Panc1 (cell line): Measurements from ENCODE around the gene JAG1. TPM values are rescaled to one million over a fixed set of nuclear protein-coding genes. Genes with fewer than 3 reads are reported as not detected.

Source experiments
- ATAC-seq: fragments of 200-7000 bp; cut with Tn5 transposase; 2 replicates; pipeline ENCODE4 v1.9.1; 2020; ENCODE audit warnings: mild to moderate bottlenecking, moderate library complexity
- BruUV-seq: library from RNA; stranded (reverse); fragments of 400-500 nt; replicated peaks from 2 replicates; lab custom pipeline; 2021; lab: Mats Ljungman, UMichigan
- CTCF ChIA-PET: fragments of 300-600 bp; sonication (Branson Sonifier 250); formaldehyde crosslinking; loops from one replicate; lab custom pipeline; 2022; ENCODE audit warnings: antibody characterized with exemption; lab: Charles Lee
- POLR2A ChIA-PET: fragments of 300-600 bp; sonication (Branson Sonifier 250); formaldehyde crosslinking; loops from one replicate; lab custom pipeline; 2022; ENCODE audit warnings: antibody characterized with exemption; lab: Charles Lee
- DNase-seq: peaks from one replicate; pipeline ENCODE4 v3.0.0-alpha.2; 2010; ENCODE audit warnings: low read depth, low spot score
- H3K27ac ChIP-seq: 2 replicates; pipeline ENCODE4 v1.5.1; 2011; ENCODE audit warnings: mild to moderate bottlenecking, low read length, inconsistent platforms
- H3K27me3 ChIP-seq: fragments of 200-500 bp; sonication (Bioruptor generic); 2 replicates; pipeline ENCODE4 v1.6.0; 2014; ENCODE audit warnings: low read length, inconsistent platforms; ENCODE audit not compliant: control insufficient read depth, insufficient read depth
- H3K36me3 ChIP-seq: fragments of 200-500 bp; sonication (Bioruptor generic); 2 replicates; pipeline ENCODE4 v1.5.1; 2014; ENCODE audit warnings: inconsistent platforms, mild to moderate bottlenecking, low read length, moderate library complexity; ENCODE audit not compliant: control insufficient read depth, insufficient read depth
- H3K4me1 ChIP-seq: 2 replicates; pipeline ENCODE4 v1.5.1; 2011; ENCODE audit warnings: inconsistent platforms, mild to moderate bottlenecking, low read length, moderate library complexity; ENCODE audit not compliant: control insufficient read depth, insufficient read depth
- H3K4me3 ChIP-seq, 2 experiments: 2 replicates each; pipeline ENCODE4 v1.5.1; 2011 to 2012; ENCODE audit warnings: low read depth in 2 of 2, low read length in 2 of 2, mild to moderate bottlenecking in 2 of 2, inconsistent platforms in 1 of 2, moderate library complexity in 1 of 2
- H3K9me3 ChIP-seq: fragments of 200-500 bp; sonication (Bioruptor generic); 2 replicates; pipeline ENCODE4 v1.5.1; 2014; ENCODE audit warnings: low read depth, mild to moderate bottlenecking, inconsistent platforms, low read length, moderate library complexity; ENCODE audit not compliant: control insufficient read depth, insufficient read depth
- POLR2AphosphoS5 ChIP-seq: IDR thresholded peaks from 2 replicates; pipeline ENCODE4 v1.6.1; 2012; ENCODE audit warnings: mild to moderate bottlenecking, low read depth, low read length, moderate library complexity
- SIN3A ChIP-seq: IDR thresholded peaks from 2 replicates; pipeline ENCODE4 v1.6.1; 2012; ENCODE audit warnings: low read depth, mild to moderate bottlenecking, low read length, moderate library complexity, borderline replicate concordance; ENCODE audit not compliant: insufficient read depth
- TCF7L2 ChIP-seq: IDR thresholded peaks from 2 replicates; pipeline ENCODE4 v1.6.1; 2011; ENCODE audit warnings: mild to moderate bottlenecking, low read depth, low read length, inconsistent platforms
- in situ Hi-C: cut with HindIII; loops from 2 replicates; pipeline ENCODE4 v1.10.0; 2016; ENCODE audit warnings: low sequenced_read_pairs, low pct_unique_long_range_greater_than_20kb
- intact Hi-C: fragments of 100-400 bp; cut with micrococcal nuclease; formaldehyde crosslinking; loops from one replicate; pipeline ENCODE4 v1.10.0; 2022; ENCODE audit not compliant: unreplicated experiment
- total RNA-seq: library from RNA; stranded (reverse); gene quantifications from one replicate; pipeline ENCODE4 v1.2.1, GENCODE V29; 2021; ENCODE audit not compliant: unreplicated experiment
- TF ChIP-seq, protein P1 (sequence below): fragments of 450-650 bp; IDR thresholded peaks from 2 replicates; pipeline ENCODE4 v1.5.1; 2017; ENCODE audit warnings: mild to moderate bottlenecking
- TF ChIP-seq, protein P2 (sequence below), 2 experiments: IDR thresholded peaks; 2 replicates each; pipeline ENCODE4 v1.6.1; 2011 to 2012; ENCODE audit warnings: low read depth in 2 of 2, control low read depth in 1 of 2, low read length in 1 of 2, mild to moderate bottlenecking in 1 of 2, moderate library complexity in 1 of 2; ENCODE audit not compliant: insufficient read depth in 1 of 2

JAG1 gene
- total RNA-seq, 1 experiment from 2014 or later: 21.2 TPM

DNA sequence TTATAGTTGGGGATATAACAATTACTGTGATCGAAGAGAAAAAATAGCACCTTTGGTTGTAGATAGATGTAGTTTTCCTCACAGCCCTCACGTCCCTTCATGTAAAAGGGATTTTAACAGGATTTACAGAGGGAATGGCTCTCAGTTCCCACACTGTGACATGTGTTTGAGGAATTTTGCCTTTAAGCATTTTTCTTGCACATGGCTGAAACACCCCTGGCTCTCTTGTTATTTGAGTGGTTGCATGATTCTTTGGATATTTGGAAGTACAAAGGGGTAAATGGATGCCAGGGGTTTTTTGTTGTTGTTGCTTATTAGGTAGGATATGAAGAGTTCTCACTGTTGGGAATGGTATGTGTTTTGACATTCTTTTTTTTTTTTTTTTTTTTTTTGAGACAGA is 48.2 kb downstream of the JAG1 start:
- Histone ChIP-seq H3K4me3 (no peak overlapping the region), H3K27ac (no peak overlapping the region), H3K27me3 (no peaks in the 10 kb centered on the region), H3K36me3 (no peaks in the 10 kb centered on the region), H3K4me1 (no peaks in the 10 kb centered on the region), H3K9me3 (no peaks in the 10 kb centered on the region)
- in situ Hi-C loops (no loop called here), intact Hi-C loops (no loop called here)
- TF ChIP-seq POLR2AphosphoS5: no peak
- TF ChIP-seq, protein P1, sequence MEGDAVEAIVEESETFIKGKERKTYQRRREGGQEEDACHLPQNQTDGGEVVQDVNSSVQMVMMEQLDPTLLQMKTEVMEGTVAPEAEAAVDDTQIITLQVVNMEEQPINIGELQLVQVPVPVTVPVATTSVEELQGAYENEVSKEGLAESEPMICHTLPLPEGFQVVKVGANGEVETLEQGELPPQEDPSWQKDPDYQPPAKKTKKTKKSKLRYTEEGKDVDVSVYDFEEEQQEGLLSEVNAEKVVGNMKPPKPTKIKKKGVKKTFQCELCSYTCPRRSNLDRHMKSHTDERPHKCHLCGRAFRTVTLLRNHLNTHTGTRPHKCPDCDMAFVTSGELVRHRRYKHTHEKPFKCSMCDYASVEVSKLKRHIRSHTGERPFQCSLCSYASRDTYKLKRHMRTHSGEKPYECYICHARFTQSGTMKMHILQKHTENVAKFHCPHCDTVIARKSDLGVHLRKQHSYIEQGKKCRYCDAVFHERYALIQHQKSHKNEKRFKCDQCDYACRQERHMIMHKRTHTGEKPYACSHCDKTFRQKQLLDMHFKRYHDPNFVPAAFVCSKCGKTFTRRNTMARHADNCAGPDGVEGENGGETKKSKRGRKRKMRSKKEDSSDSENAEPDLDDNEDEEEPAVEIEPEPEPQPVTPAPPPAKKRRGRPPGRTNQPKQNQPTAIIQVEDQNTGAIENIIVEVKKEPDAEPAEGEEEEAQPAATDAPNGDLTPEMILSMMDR: no peak
- TF ChIP-seq SIN3A: no peak
- no peak for TF ChIP-seq TCF7L2
- TF ChIP-seq, protein P2, sequence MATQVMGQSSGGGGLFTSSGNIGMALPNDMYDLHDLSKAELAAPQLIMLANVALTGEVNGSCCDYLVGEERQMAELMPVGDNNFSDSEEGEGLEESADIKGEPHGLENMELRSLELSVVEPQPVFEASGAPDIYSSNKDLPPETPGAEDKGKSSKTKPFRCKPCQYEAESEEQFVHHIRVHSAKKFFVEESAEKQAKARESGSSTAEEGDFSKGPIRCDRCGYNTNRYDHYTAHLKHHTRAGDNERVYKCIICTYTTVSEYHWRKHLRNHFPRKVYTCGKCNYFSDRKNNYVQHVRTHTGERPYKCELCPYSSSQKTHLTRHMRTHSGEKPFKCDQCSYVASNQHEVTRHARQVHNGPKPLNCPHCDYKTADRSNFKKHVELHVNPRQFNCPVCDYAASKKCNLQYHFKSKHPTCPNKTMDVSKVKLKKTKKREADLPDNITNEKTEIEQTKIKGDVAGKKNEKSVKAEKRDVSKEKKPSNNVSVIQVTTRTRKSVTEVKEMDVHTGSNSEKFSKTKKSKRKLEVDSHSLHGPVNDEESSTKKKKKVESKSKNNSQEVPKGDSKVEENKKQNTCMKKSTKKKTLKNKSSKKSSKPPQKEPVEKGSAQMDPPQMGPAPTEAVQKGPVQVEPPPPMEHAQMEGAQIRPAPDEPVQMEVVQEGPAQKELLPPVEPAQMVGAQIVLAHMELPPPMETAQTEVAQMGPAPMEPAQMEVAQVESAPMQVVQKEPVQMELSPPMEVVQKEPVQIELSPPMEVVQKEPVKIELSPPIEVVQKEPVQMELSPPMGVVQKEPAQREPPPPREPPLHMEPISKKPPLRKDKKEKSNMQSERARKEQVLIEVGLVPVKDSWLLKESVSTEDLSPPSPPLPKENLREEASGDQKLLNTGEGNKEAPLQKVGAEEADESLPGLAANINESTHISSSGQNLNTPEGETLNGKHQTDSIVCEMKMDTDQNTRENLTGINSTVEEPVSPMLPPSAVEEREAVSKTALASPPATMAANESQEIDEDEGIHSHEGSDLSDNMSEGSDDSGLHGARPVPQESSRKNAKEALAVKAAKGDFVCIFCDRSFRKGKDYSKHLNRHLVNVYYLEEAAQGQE (IDR thresholded peaks at IDR 0.05; ENCODE audit: insufficient read depth in 1 of 2, low read depth in 2 of 2, low read length in 1 of 2): no peak
- ATAC-seq: no peak
- DNase-seq: no peak
- ChIA-PET CTCF (no interaction called here), POLR2A (no interaction called here)
- BruUV-seq: TSS peak; percentile 44

DNA sequence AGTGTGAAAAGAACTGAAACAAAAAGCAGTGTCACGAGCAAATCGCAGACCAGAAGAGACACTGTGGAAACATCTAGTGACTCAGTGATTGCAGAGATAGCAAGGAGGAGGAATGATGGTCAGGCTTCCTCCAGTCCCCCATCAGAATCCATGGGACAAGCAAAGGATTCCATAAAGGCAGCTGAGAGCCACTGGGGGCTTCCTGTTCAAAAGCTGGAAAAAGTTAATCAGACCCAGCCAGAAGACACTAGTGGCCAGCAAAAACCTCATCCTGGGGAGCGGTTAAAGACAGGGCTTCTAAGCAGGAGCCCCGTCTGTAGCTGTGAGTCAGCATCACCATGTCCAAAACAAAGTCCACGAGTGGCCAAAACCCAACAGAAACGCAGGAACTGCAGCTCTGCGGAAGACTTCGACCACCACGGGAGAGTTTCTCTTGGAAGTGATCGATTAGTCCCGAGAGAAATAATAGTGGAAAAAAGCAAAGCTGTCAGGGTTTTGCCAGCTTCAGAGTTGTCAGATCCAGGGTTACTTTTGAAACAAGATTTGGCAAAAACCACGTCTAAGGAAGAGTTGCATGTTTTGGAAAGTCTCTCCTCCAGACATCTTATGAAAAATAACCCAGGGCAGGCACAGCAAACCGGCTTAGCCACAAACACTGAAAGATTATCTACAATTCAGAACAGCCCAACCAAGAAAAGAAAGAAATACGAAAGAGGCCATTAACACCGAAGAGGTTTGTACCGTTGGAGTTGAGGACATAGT is 51.0 kb downstream of the JAG1 start:
- CTCF ChIA-PET: no interaction called here
- DNase-seq: no peak

More for the DNA sequence above, 51.0 kb downstream of the JAG1 start:
- POLR2A ChIA-PET: interaction anchor here (0.6 kb wide), 1 partner anchor 14 kb away, joined by 4 read pairs; no protein-coding TSS in a partner anchor
- H3K27ac ChIP-seq: no peak overlapping the region
- ATAC-seq: no peak
- H3K9me3 ChIP-seq: no peaks in the 10 kb centered on the region
- no TSS peak for BruUV-seq
- no peaks in the 10 kb centered on the region for H3K27me3 ChIP-seq
- intact Hi-C loops: no loop called here
- in situ Hi-C loops: no loop called here
- H3K4me3 ChIP-seq: no peak overlapping the region
- no peaks in the 10 kb centered on the region for H3K36me3 ChIP-seq
- no peaks in the 10 kb centered on the region for H3K4me1 ChIP-seq
- no peak for TF ChIP-seq TCF7L2
- TF ChIP-seq POLR2AphosphoS5: no peak
- TF ChIP-seq SIN3A: no peak
- TF ChIP-seq, protein P1: no peak
- TF ChIP-seq, protein P2 (IDR thresholded peaks at IDR 0.05; ENCODE audit: insufficient read depth in 1 of 2, low read depth in 2 of 2, low read length in 1 of 2): no peak
